ENCODE measurements around the gene ABHD5.

The ABHD5 gene

GRCh38 chr3:43727930-43728329 is 37.2 kb downstream of the ABHD5 start:
- H3K9ac ChIP-seq (ENCODE audit: low read length), result no peak overlapping the region
- no peaks in the 10 kb centered on the region for H3K9me2 ChIP-seq (ENCODE audit: low read depth, low read length)
- no peaks in the 10 kb centered on the region for H3K79me2 ChIP-seq (ENCODE audit: insufficient read depth, low read length)
- H4K20me1 ChIP-seq (ENCODE audit: insufficient read depth, low read length), result no peaks in the 10 kb centered on the region
- no peak overlapping the region for H2AFZ ChIP-seq (ENCODE audit: low read length)
- H3K4me3 ChIP-seq (ENCODE audit: low read depth, low read length, poor library complexity, severe bottlenecking), result no peak overlapping the region
- H3K4me2 ChIP-seq (ENCODE audit: low read length), result no peak overlapping the region
- no peaks in the 10 kb centered on the region for H3K4me1 ChIP-seq (ENCODE audit: insufficient read depth, low read length, severe bottlenecking)
- H3K27me3 ChIP-seq (ENCODE audit: insufficient read depth, low read length), result no peaks in the 10 kb centered on the region
- H3F3A ChIP-seq (ENCODE audit: insufficient read depth, low read length), result no peaks in the 10 kb centered on the region
- no peak overlapping the region for H3K27ac ChIP-seq (ENCODE audit: low read depth, low read length, poor library complexity, severe bottlenecking)
- TF ChIP-seq EZH2 (IDR thresholded peaks at IDR 0.05; ENCODE audit: borderline replicate concordance, low read length) (no peak), CTCF (IDR thresholded peaks at IDR 0.05; ENCODE audit: low read length) (no peak)
- H3K36me3 ChIP-seq (ENCODE audit: insufficient read depth, low read length), result no peaks in the 10 kb centered on the region
- no peaks in the 10 kb centered on the region for H3K9me3 ChIP-seq (ENCODE audit: low read length)

GRCh38 chr3:43728476-43728875 is 37.7 kb downstream of the ABHD5 start:
- H3K27me3 ChIP-seq (ENCODE audit: insufficient read depth, low read length), result no peaks in the 10 kb centered on the region
- no peak overlapping the region for H3K4me3 ChIP-seq (ENCODE audit: low read depth, low read length, poor library complexity, severe bottlenecking)
- no peaks in the 10 kb centered on the region for H3K36me3 ChIP-seq (ENCODE audit: insufficient read depth, low read length)
- no peaks in the 10 kb centered on the region for H3K9me2 ChIP-seq (ENCODE audit: low read depth, low read length)
- H3K9me3 ChIP-seq (ENCODE audit: low read length), result no peaks in the 10 kb centered on the region
- no peak overlapping the region for H3K27ac ChIP-seq (ENCODE audit: low read depth, low read length, poor library complexity, severe bottlenecking)
- no peaks in the 10 kb centered on the region for H3K79me2 ChIP-seq (ENCODE audit: insufficient read depth, low read length)
- H2AFZ ChIP-seq (ENCODE audit: low read length), result no peak overlapping the region
- no peak for TF ChIP-seq EZH2 (IDR thresholded peaks at IDR 0.05; ENCODE audit: borderline replicate concordance, low read length)
- H3K4me1 ChIP-seq (ENCODE audit: insufficient read depth, low read length, severe bottlenecking), result no peaks in the 10 kb centered on the region
- no peak overlapping the region for H3K4me2 ChIP-seq (ENCODE audit: low read length)
- H3F3A ChIP-seq (ENCODE audit: insufficient read depth, low read length), result no peaks in the 10 kb centered on the region
- no peak overlapping the region for H3K9ac ChIP-seq (ENCODE audit: low read length)
- no peaks in the 10 kb centered on the region for H4K20me1 ChIP-seq (ENCODE audit: insufficient read depth, low read length)

GRCh38 chr3:43728947-43729346 is 38.2 kb downstream of the ABHD5 start:
- no peak overlapping the region for H3K4me2 ChIP-seq (ENCODE audit: low read length)
- H3K36me3 ChIP-seq (ENCODE audit: insufficient read depth, low read length), result no peaks in the 10 kb centered on the region
- no peaks in the 10 kb centered on the region for H3K79me2 ChIP-seq (ENCODE audit: insufficient read depth, low read length)
- H3K27me3 ChIP-seq (ENCODE audit: insufficient read depth, low read length), result no peaks in the 10 kb centered on the region
- no peak overlapping the region for H3K4me3 ChIP-seq (ENCODE audit: low read depth, low read length, poor library complexity, severe bottlenecking)
- no peak overlapping the region for H3K27ac ChIP-seq (ENCODE audit: low read depth, low read length, poor library complexity, severe bottlenecking)
- no peaks in the 10 kb centered on the region for H3F3A ChIP-seq (ENCODE audit: insufficient read depth, low read length)
- H3K9me3 ChIP-seq (ENCODE audit: low read length), result no peaks in the 10 kb centered on the region
- H3K9ac ChIP-seq (ENCODE audit: low read length), result no peak overlapping the region
- no peaks in the 10 kb centered on the region for H3K4me1 ChIP-seq (ENCODE audit: insufficient read depth, low read length, severe bottlenecking)
- H2AFZ ChIP-seq (ENCODE audit: low read length), result no peak overlapping the region
- no peaks in the 10 kb centered on the region for H4K20me1 ChIP-seq (ENCODE audit: insufficient read depth, low read length)
- TF ChIP-seq CTCF (IDR thresholded peaks at IDR 0.05; ENCODE audit: low read length) (no peak), EZH2 (IDR thresholded peaks at IDR 0.05; ENCODE audit: borderline replicate concordance, low read length) (no peak)
- H3K9me2 ChIP-seq (ENCODE audit: low read depth, low read length), result no peaks in the 10 kb centered on the region

GRCh38 chr3:43729707-43730414 is 39.1 kb downstream of the ABHD5 start:
- no peaks in the 10 kb centered on the region for H3K27me3 ChIP-seq (ENCODE audit: insufficient read depth, low read length)
- H4K20me1 ChIP-seq (ENCODE audit: insufficient read depth, low read length), result no peaks in the 10 kb centered on the region
- H3K9me3 ChIP-seq (ENCODE audit: low read length), result no peaks in the 10 kb centered on the region
- H3K27ac ChIP-seq (ENCODE audit: low read depth, low read length, poor library complexity, severe bottlenecking), result no peak overlapping the region
- no peak overlapping the region for H3K4me2 ChIP-seq (ENCODE audit: low read length)
- no peaks in the 10 kb centered on the region for H3K36me3 ChIP-seq (ENCODE audit: insufficient read depth, low read length)
- no peak overlapping the region for H3K4me3 ChIP-seq (ENCODE audit: low read depth, low read length, poor library complexity, severe bottlenecking)
- H3K4me1 ChIP-seq (ENCODE audit: insufficient read depth, low read length, severe bottlenecking), result no peaks in the 10 kb centered on the region
- no peak overlapping the region for H3K9ac ChIP-seq (ENCODE audit: low read length)
- H3F3A ChIP-seq (ENCODE audit: insufficient read depth, low read length), result no peaks in the 10 kb centered on the region
- no peak overlapping the region for H2AFZ ChIP-seq (ENCODE audit: low read length)
- H3K79me2 ChIP-seq (ENCODE audit: insufficient read depth, low read length), result no peaks in the 10 kb centered on the region
- H3K9me2 ChIP-seq (ENCODE audit: low read depth, low read length), result no peaks in the 10 kb centered on the region
- TF ChIP-seq EZH2 (IDR thresholded peaks at IDR 0.05; ENCODE audit: borderline replicate concordance, low read length), result no peak

Measured in OCI-LY1 (cell line).